PC-9 (cell line): Measurements from ENCODE around the gene PWWP2A.

Experiments used
- EZH2 ChIP-seq: fragments of 200-600 bp; sonication (generic); IDR thresholded peaks from 2 replicates; pipeline ENCODE4 v1.8.0; 2017; ENCODE audit warnings: antibody characterized with exemption, low read depth
- TF ChIP-seq, protein P1 (sequence below): fragments of 200-600 bp; sonication (generic); conservative IDR thresholded peaks from 2 replicates; pipeline ENCODE4 v1.6.1; 2017; ENCODE audit warnings: mixed run types, antibody characterized with exemption, mild to moderate bottlenecking, moderate library complexity

- TF ChIP-seq, protein P1, sequence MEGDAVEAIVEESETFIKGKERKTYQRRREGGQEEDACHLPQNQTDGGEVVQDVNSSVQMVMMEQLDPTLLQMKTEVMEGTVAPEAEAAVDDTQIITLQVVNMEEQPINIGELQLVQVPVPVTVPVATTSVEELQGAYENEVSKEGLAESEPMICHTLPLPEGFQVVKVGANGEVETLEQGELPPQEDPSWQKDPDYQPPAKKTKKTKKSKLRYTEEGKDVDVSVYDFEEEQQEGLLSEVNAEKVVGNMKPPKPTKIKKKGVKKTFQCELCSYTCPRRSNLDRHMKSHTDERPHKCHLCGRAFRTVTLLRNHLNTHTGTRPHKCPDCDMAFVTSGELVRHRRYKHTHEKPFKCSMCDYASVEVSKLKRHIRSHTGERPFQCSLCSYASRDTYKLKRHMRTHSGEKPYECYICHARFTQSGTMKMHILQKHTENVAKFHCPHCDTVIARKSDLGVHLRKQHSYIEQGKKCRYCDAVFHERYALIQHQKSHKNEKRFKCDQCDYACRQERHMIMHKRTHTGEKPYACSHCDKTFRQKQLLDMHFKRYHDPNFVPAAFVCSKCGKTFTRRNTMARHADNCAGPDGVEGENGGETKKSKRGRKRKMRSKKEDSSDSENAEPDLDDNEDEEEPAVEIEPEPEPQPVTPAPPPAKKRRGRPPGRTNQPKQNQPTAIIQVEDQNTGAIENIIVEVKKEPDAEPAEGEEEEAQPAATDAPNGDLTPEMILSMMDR, result no peak
- TF ChIP-seq EZH2, result no peak
These were observed 39.5 kb downstream of the PWWP2A start for GRCh38 chr5:160079753-160080152.
